Fibroblast of lung (primary cell): Measurements from ENCODE around the gene PLCXD1. TPM values are rescaled to one million over a fixed set of nuclear protein-coding genes. Genes with fewer than 3 reads are reported as not detected.

ENCODE experiments used
- DNase-seq, 2 donors: peaks; one replicate each; pipeline versions ENCODE4 v3.0.0 to v3.0.0-alpha.2; 2010; ENCODE audit warnings: low read depth in 2 of 2
- H2AFZ ChIP-seq: 2 replicates; pipeline ENCODE4 v1.5.1; 2012; ENCODE audit warnings: low read length, control low read depth, inconsistent platforms
- H3K27ac ChIP-seq: 2 replicates; pipeline ENCODE4 v1.5.1; 2011; ENCODE audit warnings: low read length, control low read depth; ENCODE audit not compliant: insufficient read depth
- H3K27me3 ChIP-seq: 2 replicates; pipeline ENCODE4 v1.5.1; 2011; ENCODE audit warnings: mild to moderate bottlenecking, low read length; ENCODE audit not compliant: control insufficient read depth, insufficient read depth
- H3K36me3 ChIP-seq: 2 replicates; pipeline ENCODE4 v1.5.1; 2011; ENCODE audit warnings: low read length; ENCODE audit not compliant: control insufficient read depth, insufficient read depth
- H3K4me1 ChIP-seq: 2 replicates; pipeline ENCODE4 v1.5.1; 2011; ENCODE audit warnings: low read length; ENCODE audit not compliant: control insufficient read depth, insufficient read depth; ENCODE audit errors: extremely low read depth
- H3K4me2 ChIP-seq: 2 replicates; pipeline ENCODE4 v1.5.1; 2011; ENCODE audit warnings: low read length, control low read depth; ENCODE audit not compliant: insufficient read depth; ENCODE audit errors: extremely low read depth
- H3K4me3 ChIP-seq, 4 experiments: fragments of 200-600 bp in 1 of 4; sonication (generic) in 1 of 4; replicated peaks in 1 of 4; 2 replicates each; pipeline ENCODE4 v1.5.1; 2011 to 2016; ENCODE audit warnings: low read length in 4 of 4, low read depth in 3 of 4, mild to moderate bottlenecking in 3 of 4, control low read depth in 2 of 4, inconsistent platforms in 1 of 4, mixed read lengths in 1 of 4; ENCODE audit not compliant: insufficient read depth in 1 of 4; ENCODE audit errors: control extremely low read depth in 1 of 4
- H3K79me2 ChIP-seq: 2 replicates; pipeline ENCODE4 v1.5.1; 2012; ENCODE audit warnings: mild to moderate bottlenecking, low read length, inconsistent platforms; ENCODE audit not compliant: control insufficient read depth, insufficient read depth
- H3K9ac ChIP-seq: 2 replicates; pipeline ENCODE4 v1.5.1; 2011; ENCODE audit warnings: mild to moderate bottlenecking, low read length, control low read depth; ENCODE audit not compliant: insufficient read depth
- H3K9me3 ChIP-seq: 2 replicates; pipeline ENCODE4 v1.5.1; 2012; ENCODE audit warnings: low read depth, low read length; ENCODE audit not compliant: control insufficient read depth, insufficient read depth
- H4K20me1 ChIP-seq: 2 replicates; pipeline ENCODE4 v1.5.1; 2011; ENCODE audit warnings: low read length; ENCODE audit not compliant: control insufficient read depth, insufficient read depth; ENCODE audit errors: extremely low read depth
- CTCF ChIP-seq, 2 donors: IDR thresholded peaks in 1 of 2; conservative IDR thresholded peaks in 1 of 2; 1 replicate in 1 of 2; 2 replicates in 1 of 2; pipeline ENCODE4 v1.5.1; 2011 to 2012; ENCODE audit warnings: low read length in 2 of 2, control low read depth in 1 of 2, inconsistent platforms in 1 of 2, low read depth in 1 of 2, mild to moderate bottlenecking in 1 of 2
- EZH2 ChIP-seq: IDR thresholded peaks from 2 replicates; pipeline ENCODE4 v1.5.1; 2012; ENCODE audit warnings: low read length, control low read depth, mild to moderate bottlenecking; ENCODE audit errors: missing control alignments
- polyA plus RNA-seq, 2 donors: library from polyadenylated mRNA; depleted of rRNA in 1 of 2; stranded (reverse) in 1 of 2; unstranded in 1 of 2; fragments of >200 nt; gene quantifications; 2 replicates each; pipeline ENCODE4 v1.2.1, GENCODE V29; 2011 to 2012; ENCODE audit warnings: missing spikeins in 1 of 2
- total RNA-seq: library from RNA; depleted of rRNA; stranded (reverse); fragments of >200 nt; gene quantifications from 2 replicates; pipeline ENCODE4 v1.2.1, GENCODE V29; 2014

The PLCXD1 gene
- total and polyA plus RNA-seq, 2 donors (not counting 1 experiment from before 2014, with no cell fraction given): 4.3 to 10.9 TPM

GRCh38 chrX:340121-340520 lies 58.9 kb downstream of the PLCXD1 start:
- H3K79me2 ChIP-seq: no peaks in the 10 kb centered on the region
- no peaks in the 10 kb centered on the region for H3K36me3 ChIP-seq
- no peaks in the 10 kb centered on the region for H3K27me3 ChIP-seq
- no peak for DNase-seq
- no peak overlapping the region for H3K9ac ChIP-seq
- no peak overlapping the region for H3K4me3 ChIP-seq
- H4K20me1 ChIP-seq: no peaks in the 10 kb centered on the region
- no peak overlapping the region for H3K4me2 ChIP-seq
- TF ChIP-seq CTCF (conservative IDR thresholded peaks at IDR 0.05 in 1 of 2, IDR thresholded peaks at IDR 0.05 in 1 of 2; ENCODE audit: low read depth in 1 of 2, low read length in 2 of 2) (no peak), EZH2 (no peak)
- H2AFZ ChIP-seq: no peak overlapping the region
- no peaks in the 10 kb centered on the region for H3K4me1 ChIP-seq
- no peaks in the 10 kb centered on the region for H3K9me3 ChIP-seq
- H3K27ac ChIP-seq: no peak overlapping the region

GRCh38 chrX:340641-341423 lies 59.7 kb downstream of the PLCXD1 start:
- Histone ChIP-seq H3K4me1 (no peaks in the 10 kb centered on the region), H2AFZ (no peak overlapping the region), H3K9ac (no peak overlapping the region), H3K79me2 (no peaks in the 10 kb centered on the region), H4K20me1 (no peaks in the 10 kb centered on the region), H3K27me3 (no peaks in the 10 kb centered on the region), H3K9me3 (no peaks in the 10 kb centered on the region), H3K4me3 (no peak overlapping the region), H3K27ac (no peak overlapping the region), H3K36me3 (no peaks in the 10 kb centered on the region), H3K4me2 (no peak overlapping the region)
- no peak for DNase-seq
- TF ChIP-seq CTCF (conservative IDR thresholded peaks at IDR 0.05 in 1 of 2, IDR thresholded peaks at IDR 0.05 in 1 of 2; ENCODE audit: low read depth in 1 of 2, low read length in 2 of 2): no peak
- no peak for TF ChIP-seq EZH2

GRCh38 chrX:341541-342101 lies 60.4 kb downstream of the PLCXD1 start:
- DNase-seq: no peak
- Histone ChIP-seq H3K79me2 (no peaks in the 10 kb centered on the region), H3K27me3 (no peaks in the 10 kb centered on the region), H3K36me3 (no peaks in the 10 kb centered on the region), H2AFZ (no peak overlapping the region), H3K4me3 (no peak overlapping the region), H4K20me1 (no peaks in the 10 kb centered on the region), H3K4me1 (no peaks in the 10 kb centered on the region), H3K9ac (no peak overlapping the region), H3K9me3 (no peaks in the 10 kb centered on the region), H3K4me2 (no peak overlapping the region), H3K27ac (no peak overlapping the region)
- TF ChIP-seq CTCF (conservative IDR thresholded peaks at IDR 0.05 in 1 of 2, IDR thresholded peaks at IDR 0.05 in 1 of 2; ENCODE audit: low read depth in 1 of 2, low read length in 2 of 2): no peak
- no peak for TF ChIP-seq EZH2
